OCI-LY3 (cell line): ENCODE measurements around the gene LRRC23.
A peak's percentile ranks its signal among the peaks of the same experiment; 100 is the strongest.

Experiments
- H2AFZ ChIP-seq: fragments of 200-600, 300-600 bp; shearing (Covaris generic); 2 replicates; pipeline ENCODE4 v1.6.0; 2014; ENCODE audit warnings: antibody characterized with exemption, low read depth, low read length
- H3K27ac ChIP-seq: fragments of 200-600, 300-600 bp; sonication (generic); 2 replicates; pipeline ENCODE4 v1.5.1; 2014; ENCODE audit warnings: mild to moderate bottlenecking, low read length, moderate library complexity, mixed read lengths
- H3K27me3 ChIP-seq: fragments of 200-600, 300-600 bp; sonication (generic); 2 replicates; pipeline ENCODE4 v1.6.1; 2014; ENCODE audit warnings: low read depth, low read length, mixed read lengths
- H3K36me3 ChIP-seq: fragments of 200-600, 300-600 bp; sonication (generic); replicated peaks from 2 replicates; pipeline ENCODE3; 2014; ENCODE audit warnings: low read depth, low read length, mixed read lengths
- H3K4me1 ChIP-seq: fragments of 300-600, 200-600 bp; sonication (generic); 2 replicates; pipeline ENCODE4 v1.6.1; 2014; ENCODE audit warnings: low read length, mixed read lengths
- H3K4me2 ChIP-seq: fragments of 200-600, 300-600 bp; sonication (generic); 2 replicates; pipeline ENCODE4 v1.6.1; 2014; ENCODE audit warnings: low read length, mixed read lengths
- H3K4me3 ChIP-seq: fragments of 300-600, 200-600 bp; sonication (generic); 2 replicates; pipeline ENCODE4 v1.5.1; 2014; ENCODE audit warnings: antibody characterized with exemption, mild to moderate bottlenecking, low read length, moderate library complexity
- H3K79me2 ChIP-seq: fragments of 300-600, 200-600 bp; shearing (Covaris generic); 2 replicates; pipeline ENCODE4 v1.6.1; 2014; ENCODE audit warnings: mild to moderate bottlenecking, low read length, mixed read lengths
- H3K9ac ChIP-seq: fragments of 300-600, 200-600 bp; shearing (Covaris generic); 2 replicates; pipeline ENCODE4 v1.6.0; 2014; ENCODE audit warnings: mild to moderate bottlenecking, low read length, moderate library complexity
- H3K9me3 ChIP-seq: fragments of 200-600, 300-600 bp; shearing (Covaris generic); 2 replicates; pipeline ENCODE4 v1.6.1; 2014; ENCODE audit warnings: low read length, mixed read lengths; ENCODE audit not compliant: insufficient read depth
- H4K20me1 ChIP-seq: fragments of 200-600, 300-600 bp; sonication (generic); 2 replicates; pipeline ENCODE4 v1.6.1; 2016; ENCODE audit warnings: low read length, mixed read lengths; ENCODE audit not compliant: insufficient read depth
- EZH2phosphoT487 ChIP-seq: fragments of 200-600 bp; shearing (Covaris generic); IDR thresholded peaks from 2 replicates; pipeline ENCODE4 v1.6.1; 2018; ENCODE audit warnings: antibody characterized with exemption, mixed run types, low read depth
- TF ChIP-seq, protein P1 (sequence below): fragments of 200-600, 300-600 bp; sonication (generic); IDR thresholded peaks from 2 replicates; pipeline ENCODE4 v1.5.1; 2014; ENCODE audit warnings: antibody characterized with exemption, low read length, low read depth

LRRC23 gene

DNA sequence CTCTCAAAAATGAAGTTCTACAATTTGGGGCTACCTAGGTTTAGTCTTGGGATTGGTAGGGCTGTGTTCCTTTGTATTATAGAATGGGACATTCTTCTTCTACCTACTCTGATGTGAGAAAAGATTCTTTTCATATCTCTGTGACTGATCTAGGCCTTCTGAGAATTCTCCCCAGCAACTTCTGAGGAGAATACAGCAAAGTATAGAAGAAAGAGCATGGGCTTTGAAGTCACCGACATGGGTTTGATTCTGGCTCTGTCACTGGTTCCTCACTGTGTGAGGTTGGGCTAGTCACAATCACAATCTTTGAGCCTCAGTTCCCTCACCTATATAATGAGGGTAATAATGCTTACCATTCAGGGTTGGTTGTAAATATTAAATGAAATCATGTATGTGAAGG is 28.1 kb downstream of the LRRC23 start:
- H3K79me2 ChIP-seq, result peaks cover 52% of the 10 kb centered on the region
- H3K27me3 ChIP-seq, result no peaks in the 10 kb centered on the region
- TF ChIP-seq, protein P1, sequence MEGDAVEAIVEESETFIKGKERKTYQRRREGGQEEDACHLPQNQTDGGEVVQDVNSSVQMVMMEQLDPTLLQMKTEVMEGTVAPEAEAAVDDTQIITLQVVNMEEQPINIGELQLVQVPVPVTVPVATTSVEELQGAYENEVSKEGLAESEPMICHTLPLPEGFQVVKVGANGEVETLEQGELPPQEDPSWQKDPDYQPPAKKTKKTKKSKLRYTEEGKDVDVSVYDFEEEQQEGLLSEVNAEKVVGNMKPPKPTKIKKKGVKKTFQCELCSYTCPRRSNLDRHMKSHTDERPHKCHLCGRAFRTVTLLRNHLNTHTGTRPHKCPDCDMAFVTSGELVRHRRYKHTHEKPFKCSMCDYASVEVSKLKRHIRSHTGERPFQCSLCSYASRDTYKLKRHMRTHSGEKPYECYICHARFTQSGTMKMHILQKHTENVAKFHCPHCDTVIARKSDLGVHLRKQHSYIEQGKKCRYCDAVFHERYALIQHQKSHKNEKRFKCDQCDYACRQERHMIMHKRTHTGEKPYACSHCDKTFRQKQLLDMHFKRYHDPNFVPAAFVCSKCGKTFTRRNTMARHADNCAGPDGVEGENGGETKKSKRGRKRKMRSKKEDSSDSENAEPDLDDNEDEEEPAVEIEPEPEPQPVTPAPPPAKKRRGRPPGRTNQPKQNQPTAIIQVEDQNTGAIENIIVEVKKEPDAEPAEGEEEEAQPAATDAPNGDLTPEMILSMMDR, result no peak
- TF ChIP-seq EZH2phosphoT487, result no peak
- peaks cover 18% of the 10 kb centered on the region for H3K4me1 ChIP-seq
- H4K20me1 ChIP-seq, result no peaks in the 10 kb centered on the region
- H3K9me3 ChIP-seq, result no peaks in the 10 kb centered on the region
- H3K27ac ChIP-seq, result no peak overlapping the region
- no peak overlapping the region for H3K4me2 ChIP-seq
- peaks cover 13% of the 10 kb centered on the region for H3K36me3 ChIP-seq
- H3K9ac ChIP-seq, result no peak overlapping the region
- no peak overlapping the region for H2AFZ ChIP-seq
- H3K4me3 ChIP-seq, result no peak overlapping the region

DNA sequence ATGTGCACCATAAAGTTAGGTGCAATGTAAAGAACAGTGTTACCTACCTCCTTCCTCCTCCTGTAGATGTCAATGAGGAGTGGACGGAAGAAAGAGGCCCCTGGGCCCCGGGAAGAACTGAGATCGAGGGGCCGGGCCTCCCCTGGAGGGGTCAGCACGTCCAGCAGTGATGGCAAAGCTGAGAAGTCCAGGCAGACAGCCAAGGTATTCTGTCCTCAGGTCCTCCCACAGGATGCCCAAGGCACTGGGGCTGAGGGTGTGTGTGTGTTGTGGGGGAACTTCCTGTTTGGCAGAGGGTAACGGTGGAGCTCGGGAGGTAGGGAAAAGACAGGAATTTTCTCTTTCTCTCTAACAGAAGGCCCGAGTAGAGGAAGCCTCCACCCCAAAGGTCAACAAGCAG is 29.5 kb downstream of the LRRC23 start:
- no peak overlapping the region for H3K9ac ChIP-seq
- TF ChIP-seq, protein P1, result no peak
- TF ChIP-seq EZH2phosphoT487, result no peak

DNA sequence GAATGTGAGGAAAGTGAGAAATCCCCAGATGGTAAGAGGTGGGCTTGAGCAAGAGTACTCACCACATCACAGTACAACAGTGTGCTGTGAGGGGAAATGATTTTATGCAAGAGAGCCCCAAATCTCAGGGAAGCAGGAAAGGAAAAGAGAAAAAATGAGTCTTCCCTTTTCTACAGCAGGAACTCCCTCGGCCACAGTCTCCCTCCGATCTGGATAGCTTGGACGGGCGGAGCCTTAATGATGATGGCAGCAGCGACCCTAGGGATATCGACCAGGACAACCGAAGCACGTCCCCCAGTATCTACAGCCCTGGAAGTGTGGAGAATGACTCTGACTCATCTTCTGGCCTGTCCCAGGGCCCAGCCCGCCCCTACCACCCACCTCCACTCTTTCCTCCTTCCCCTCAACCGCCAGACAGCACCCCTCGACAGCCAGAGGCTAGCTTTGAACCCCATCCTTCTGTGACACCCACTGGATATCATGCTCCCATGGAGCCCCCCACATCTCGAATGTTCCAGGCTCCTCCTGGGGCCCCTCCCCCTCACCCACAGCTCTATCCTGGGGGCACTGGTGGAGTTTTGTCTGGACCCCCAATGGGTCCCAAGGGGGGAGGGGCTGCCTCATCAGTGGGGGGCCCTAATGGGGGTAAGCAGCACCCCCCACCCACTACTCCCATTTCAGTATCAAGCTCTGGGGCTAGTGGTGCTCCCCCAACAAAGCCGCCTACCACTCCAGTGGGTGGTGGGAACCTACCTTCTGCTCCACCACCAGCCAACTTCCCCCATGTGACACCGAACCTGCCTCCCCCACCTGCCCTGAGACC is 31.0 kb downstream of the LRRC23 start:
- Histone ChIP-seq H3K27me3 (no peaks in the 10 kb centered on the region), H3K4me3 (peak overlapping the region; percentile 92; the same call in 1 of the 2 replicates), H3K27ac (no peak overlapping the region), H3K9me3 (no peaks in the 10 kb centered on the region), H3K36me3 (peaks cover 13% of the 10 kb centered on the region), H4K20me1 (no peaks in the 10 kb centered on the region), H3K9ac (no peak overlapping the region), H2AFZ (no peak overlapping the region), H3K79me2 (peaks cover 32% of the 10 kb centered on the region), H3K4me1 (peaks cover 14% of the 10 kb centered on the region), H3K4me2 (no peak overlapping the region)
- no peak for TF ChIP-seq EZH2phosphoT487
- TF ChIP-seq, protein P1, result no peak

More for the DNA sequence above, 29.5 kb downstream of the LRRC23 start:
- no peak overlapping the region for H3K4me3 ChIP-seq
- H3K4me2 ChIP-seq, result no peak overlapping the region
- H3K27me3 ChIP-seq, result no peaks in the 10 kb centered on the region
- H3K4me1 ChIP-seq, result peaks cover 16% of the 10 kb centered on the region
- H3K9me3 ChIP-seq, result no peaks in the 10 kb centered on the region
- no peak overlapping the region for H3K27ac ChIP-seq
- peaks cover 13% of the 10 kb centered on the region for H3K36me3 ChIP-seq
- no peak overlapping the region for H2AFZ ChIP-seq
- peaks cover 44% of the 10 kb centered on the region for H3K79me2 ChIP-seq
- no peaks in the 10 kb centered on the region for H4K20me1 ChIP-seq

DNA sequence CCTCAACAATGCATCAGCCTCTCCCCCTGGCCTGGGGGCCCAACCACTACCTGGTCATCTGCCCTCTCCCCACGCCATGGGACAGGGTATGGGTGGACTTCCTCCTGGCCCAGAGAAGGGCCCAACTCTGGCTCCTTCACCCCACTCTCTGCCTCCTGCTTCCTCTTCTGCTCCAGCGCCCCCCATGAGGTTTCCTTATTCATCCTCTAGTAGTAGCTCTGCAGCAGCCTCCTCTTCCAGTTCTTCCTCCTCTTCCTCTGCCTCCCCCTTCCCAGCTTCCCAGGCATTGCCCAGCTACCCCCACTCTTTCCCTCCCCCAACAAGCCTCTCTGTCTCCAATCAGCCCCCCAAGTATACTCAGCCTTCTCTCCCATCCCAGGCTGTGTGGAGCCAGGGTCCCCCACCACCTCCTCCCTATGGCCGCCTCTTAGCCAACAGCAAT is 31.6 kb downstream of the LRRC23 start:
- peak overlapping the region; percentile 75 for H3K27ac ChIP-seq

More for the DNA sequence above, 31.6 kb downstream of the LRRC23 start:
- TF ChIP-seq EZH2phosphoT487, result no peak
- TF ChIP-seq, protein P1, result no peak
- Histone ChIP-seq H3K9me3 (no peaks in the 10 kb centered on the region), H2AFZ (no peak overlapping the region), H3K36me3 (peaks cover 13% of the 10 kb centered on the region), H3K4me1 (peaks cover 14% of the 10 kb centered on the region), H3K9ac (peak overlapping the region; percentile 96; the same call in 1 of the 2 replicates), H3K27me3 (no peaks in the 10 kb centered on the region), H4K20me1 (no peaks in the 10 kb centered on the region), H3K79me2 (peaks cover 27% of the 10 kb centered on the region), H3K4me2 (peak overlapping the region; percentile 92), H3K4me3 (peak overlapping the region; percentile 92)
